Measurements from ENCODE around the gene KCNJ6.
"Not testable (repeated sequence)": the region's sequence is repeated elsewhere in the genome, so short reads cannot be mapped to it uniquely, and the experiment has no call there.

Gene KCNJ6

DNA sequence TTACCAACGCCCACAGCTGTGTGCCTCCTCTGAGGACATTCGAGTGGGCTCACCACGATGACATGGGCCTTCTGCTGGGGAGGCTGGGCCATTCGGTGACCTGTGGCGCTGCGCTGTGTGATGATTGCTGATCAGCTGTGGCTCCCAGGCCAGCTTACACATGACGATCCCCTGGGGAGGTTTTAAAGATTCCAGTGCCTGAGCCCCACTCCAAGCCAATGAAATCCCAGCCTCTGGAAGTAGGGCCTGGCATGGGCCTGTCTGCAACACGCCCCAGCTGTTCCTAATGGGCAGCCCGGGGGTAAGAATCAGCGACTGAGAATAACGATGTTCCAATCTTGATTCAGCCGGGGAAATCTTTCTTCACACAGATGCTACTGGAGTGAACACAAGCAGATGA is 153.7 kb downstream of the KCNJ6 start:
- TF ChIP-seq, protein P1, sequence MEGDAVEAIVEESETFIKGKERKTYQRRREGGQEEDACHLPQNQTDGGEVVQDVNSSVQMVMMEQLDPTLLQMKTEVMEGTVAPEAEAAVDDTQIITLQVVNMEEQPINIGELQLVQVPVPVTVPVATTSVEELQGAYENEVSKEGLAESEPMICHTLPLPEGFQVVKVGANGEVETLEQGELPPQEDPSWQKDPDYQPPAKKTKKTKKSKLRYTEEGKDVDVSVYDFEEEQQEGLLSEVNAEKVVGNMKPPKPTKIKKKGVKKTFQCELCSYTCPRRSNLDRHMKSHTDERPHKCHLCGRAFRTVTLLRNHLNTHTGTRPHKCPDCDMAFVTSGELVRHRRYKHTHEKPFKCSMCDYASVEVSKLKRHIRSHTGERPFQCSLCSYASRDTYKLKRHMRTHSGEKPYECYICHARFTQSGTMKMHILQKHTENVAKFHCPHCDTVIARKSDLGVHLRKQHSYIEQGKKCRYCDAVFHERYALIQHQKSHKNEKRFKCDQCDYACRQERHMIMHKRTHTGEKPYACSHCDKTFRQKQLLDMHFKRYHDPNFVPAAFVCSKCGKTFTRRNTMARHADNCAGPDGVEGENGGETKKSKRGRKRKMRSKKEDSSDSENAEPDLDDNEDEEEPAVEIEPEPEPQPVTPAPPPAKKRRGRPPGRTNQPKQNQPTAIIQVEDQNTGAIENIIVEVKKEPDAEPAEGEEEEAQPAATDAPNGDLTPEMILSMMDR (conservative IDR thresholded peaks at IDR 0.05; ENCODE audit: low read depth, low read length), result no peak
- no peak for DNase-seq (ENCODE audit: low read depth)
- no peak overlapping the region for H3K4me3 ChIP-seq (ENCODE audit: low read depth, low read length)

- DNase-seq (ENCODE audit: low read depth); H3K4me3 ChIP-seq (ENCODE audit: low read depth, low read length): not testable (repeated sequence)
Observed at GRCh38 chr21:37761406-37761805, 154.9 kb downstream of the KCNJ6 start.

GRCh38 chr21:37759777-37760176 is 156.5 kb downstream of the KCNJ6 start:
- no peak for DNase-seq (ENCODE audit: low read depth)
- H3K4me3 ChIP-seq (ENCODE audit: low read depth, low read length), result no peak overlapping the region
- TF ChIP-seq, protein P1 (conservative IDR thresholded peaks at IDR 0.05; ENCODE audit: low read depth, low read length), result no peak

DNA sequence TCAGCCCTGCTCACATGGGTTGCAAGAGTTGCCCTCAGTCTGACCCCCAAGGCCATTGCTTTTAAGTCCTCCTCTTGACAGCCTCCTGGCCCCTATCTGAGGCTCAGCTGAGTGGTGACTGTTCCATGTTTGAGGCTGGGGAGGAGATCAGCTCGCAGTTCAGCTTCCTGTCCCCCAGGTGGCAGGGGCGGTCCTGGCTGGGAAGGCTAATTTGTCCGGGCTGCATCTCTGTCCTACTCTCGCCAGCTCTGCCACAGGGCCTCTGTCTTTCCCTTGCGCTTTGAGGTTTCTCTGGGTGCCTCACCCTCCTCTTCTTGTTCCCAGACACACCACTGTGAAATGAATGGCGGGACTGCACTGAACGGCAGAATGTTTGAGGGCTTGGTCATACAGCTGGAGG is 157.3 kb downstream of the KCNJ6 start:
- H3K4me3 ChIP-seq (ENCODE audit: low read depth, low read length), result no peak overlapping the region
- DNase-seq (ENCODE audit: low read depth), result peak; percentile 77
- TF ChIP-seq, protein P1 (conservative IDR thresholded peaks at IDR 0.05; ENCODE audit: low read depth, low read length), result peak; percentile 89

DNA sequence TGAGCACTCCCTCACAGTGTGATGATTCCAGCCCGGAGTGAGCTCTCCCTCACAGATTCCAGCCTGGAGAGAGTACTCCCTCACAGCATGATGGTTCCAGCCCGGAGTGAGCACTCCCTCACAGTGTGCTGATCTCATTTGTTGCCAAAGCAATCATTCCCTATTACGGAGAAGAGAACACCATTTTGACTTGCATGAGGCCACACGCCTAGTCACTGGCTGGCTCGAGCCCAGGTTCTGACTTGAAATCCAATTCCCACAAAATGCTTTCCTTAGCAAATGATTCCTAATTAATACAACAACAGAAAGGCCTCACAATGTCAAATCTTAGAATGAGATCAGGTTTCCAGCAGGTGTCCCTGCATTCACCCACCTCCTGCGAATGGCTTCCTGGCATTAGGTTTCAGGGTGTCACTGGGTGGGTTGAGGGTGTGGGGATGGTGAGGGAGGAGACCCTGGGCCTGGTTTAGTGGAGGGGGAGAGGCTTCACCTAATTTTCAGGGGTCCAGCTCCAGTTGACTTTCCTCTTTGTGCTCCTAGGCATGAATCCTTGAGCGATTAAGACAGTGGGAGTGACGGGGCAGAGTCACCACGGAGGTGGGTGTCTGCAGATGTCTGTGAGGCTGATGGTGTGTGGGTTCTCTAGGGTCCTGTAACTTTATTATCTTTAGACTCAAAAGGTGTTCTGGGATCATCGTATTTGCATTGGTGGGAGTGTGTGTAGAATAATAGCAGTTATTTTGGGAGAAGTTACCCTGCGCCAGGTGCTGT is 158.5 kb downstream of the KCNJ6 start:
- TF ChIP-seq, protein P1 (conservative IDR thresholded peaks at IDR 0.05; ENCODE audit: low read depth, low read length), result no peak
- no peak overlapping the region for H3K4me3 ChIP-seq (ENCODE audit: low read depth, low read length)
- no peak for DNase-seq (ENCODE audit: low read depth)

DNA sequence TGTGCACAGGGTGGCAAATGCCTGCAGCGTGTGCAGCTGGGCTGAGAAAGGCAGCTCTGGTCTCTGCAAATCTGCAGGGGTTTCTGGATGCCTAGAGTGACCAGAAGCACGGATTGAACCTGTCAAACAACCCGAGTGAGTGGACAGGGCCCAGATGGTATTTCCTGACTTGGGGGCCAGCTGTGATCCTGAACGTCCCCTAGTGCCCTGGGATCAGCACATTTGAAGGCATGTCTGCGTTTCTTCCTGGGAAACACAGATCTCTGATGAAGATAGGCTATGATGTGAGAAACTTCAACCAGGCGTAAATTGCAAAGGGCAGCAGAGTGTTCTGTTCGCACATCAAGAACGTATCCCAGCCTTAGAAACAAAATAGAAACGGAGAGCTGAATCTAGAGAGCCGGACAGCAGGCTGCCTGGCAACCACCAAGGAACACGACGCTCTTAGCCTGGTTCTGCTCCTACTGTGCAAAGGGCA is 163.1 kb downstream of the KCNJ6 start:
- TF ChIP-seq, protein P1 (conservative IDR thresholded peaks at IDR 0.05; ENCODE audit: low read depth, low read length), result no peak
- no peak for DNase-seq (ENCODE audit: low read depth)
- no peak overlapping the region for H3K4me3 ChIP-seq (ENCODE audit: low read depth, low read length)

- TF ChIP-seq, protein P1 (conservative IDR thresholded peaks at IDR 0.05; ENCODE audit: low read depth, low read length), result no peak
- peak; percentile 87 for DNase-seq (ENCODE audit: low read depth)
- no peak overlapping the region for H3K4me3 ChIP-seq (ENCODE audit: low read depth, low read length)
Observed at GRCh38 chr21:37751268-37751975, 164.8 kb downstream of the KCNJ6 start.
